Cardiac septum (tissue), 1 donor: ENCODE measurements around the gene TMEM270. TPM values are rescaled to one million over a fixed set of nuclear protein-coding genes. Genes with fewer than 3 reads are reported as not detected.
"Not testable (repeated sequence)": the region's sequence is repeated elsewhere in the genome, so short reads cannot be mapped to it uniquely, and the experiment has no call there.

Experiments used
- DNase-seq: peaks from one replicate; pipeline ENCODE4 v3.0.0-alpha.2; 2020; ENCODE audit warnings: low spot score
- intact Hi-C: fragments of 100-400 bp; cut with DNase I; formaldehyde crosslinking; loops from one replicate; pipeline ENCODE4 v1.14.0; 2022
- total RNA-seq: library from RNA; stranded (reverse); fragmentation: NEBNext Ultra II Directional; extraction: Animal tissue kit (Norgen Biotek cat#: 25700); gene quantifications from one replicate; pipeline ENCODE4 v1.2.1, GENCODE V29; 2021
- donor health status: DM: no; HTN: no; CAD: no.

Gene TMEM270
- total RNA-seq, 1 donor from 2014 or later = not detected

- intact Hi-C loops = no loop called here
Observed at GRCh38 chr7:73831834-73832651, 28.9 kb upstream of the TMEM270 start.

GRCh38 chr7:73832806-73833205 lies 28.2 kb upstream of the TMEM270 start:
- intact Hi-C loops = no loop called here
- no peak for DNase-seq

More at GRCh38 chr7:73831834-73832651, 28.9 kb upstream of the TMEM270 start:
- DNase-seq = no peak

- no peak for DNase-seq
- intact Hi-C loops = no loop called here
Observed at GRCh38 chr7:73833251-73833919, 27.6 kb upstream of the TMEM270 start.

GRCh38 chr7:73834626-73835191 lies 26.2 kb upstream of the TMEM270 start:
- no peak for DNase-seq
- intact Hi-C loops = no loop called here

GRCh38 chr7:73837167-73837566 lies 23.8 kb upstream of the TMEM270 start:
- intact Hi-C loops, DNase-seq: not testable (repeated sequence)

- intact Hi-C loops = no loop called here
Observed at GRCh38 chr7:73838642-73839041, 22.3 kb upstream of the TMEM270 start.

GRCh38 chr7:73839290-73839689 lies 21.7 kb upstream of the TMEM270 start:
- intact Hi-C loops = no loop called here
- no peak for DNase-seq

More at GRCh38 chr7:73838642-73839041, 22.3 kb upstream of the TMEM270 start:
- no peak for DNase-seq

- intact Hi-C loops = loop anchor here (10.0 kb wide), 1 partner anchor 105 kb away; the partner anchor contains the start of gene ABHD11
- DNase-seq = no peak
Observed at GRCh38 chr7:73839743-73840714, 20.9 kb upstream of the TMEM270 start.

GRCh38 chr7:73840715-73841379 lies 20.1 kb upstream of the TMEM270 start:
- DNase-seq = no peak
- intact Hi-C loops = loop anchor here (10.0 kb wide), 1 partner anchor 106 kb away; the partner anchor contains the start of gene ABHD11

GRCh38 chr7:73841689-73842066 lies 19.3 kb upstream of the TMEM270 start:
- intact Hi-C loops = loop anchor here (10.0 kb wide), 1 partner anchor 107 kb away; the partner anchor contains the start of gene ABHD11
- DNase-seq = no peak

- DNase-seq = peak; percentile 94
- intact Hi-C loops = loop anchor here (10.0 kb wide), 1 partner anchor 108 kb away; the partner anchor contains the start of gene ABHD11
Observed at GRCh38 chr7:73842067-73842976, 18.6 kb upstream of the TMEM270 start, which contains the start of gene METTL27. METTL27 (minus strand) TSS chr7:73842516; CDS start chr7:73842140, 376 bp downstream.

GRCh38 chr7:73844131-73844547 lies 16.8 kb upstream of the TMEM270 start:
- no peak for DNase-seq
- intact Hi-C loops = loop anchor here (10.0 kb wide), 1 partner anchor 109 kb away; the partner anchor contains the start of gene ABHD11

- intact Hi-C loops = loop anchor here (10.0 kb wide), 1 partner anchor 110 kb away; the partner anchor contains the start of gene ABHD11
- no peak for DNase-seq
Observed at GRCh38 chr7:73844848-73845460, 16.0 kb upstream of the TMEM270 start.

GRCh38 chr7:73845701-73846195 lies 15.2 kb upstream of the TMEM270 start:
- intact Hi-C loops = loop anchor here (10.0 kb wide), 1 partner anchor 111 kb away; the partner anchor contains the start of gene ABHD11
- not testable (repeated sequence) for DNase-seq

- no peak for DNase-seq
- intact Hi-C loops = loop anchor here (10.0 kb wide), 1 partner anchor 113 kb away; the partner anchor contains the start of gene ABHD11
Observed at GRCh38 chr7:73847941-73848723, 12.8 kb upstream of the TMEM270 start.

GRCh38 chr7:73850781-73851207 lies 10.2 kb upstream of the TMEM270 start:
- intact Hi-C loops = no loop called here
- DNase-seq = no peak
